NOMO-1 treated with dmso at 0.1 percent for 144 hours (cell line): ENCODE data around the gene CDH23.
"Not testable (repeated sequence)": the region's sequence is repeated elsewhere in the genome, so short reads cannot be mapped to it uniquely, and the experiment has no call there.

Experiments used
- DNase-seq: peaks from one replicate; lab custom pipeline; 2025; ENCODE audit not compliant: unreplicated experiment; lab: John Stamatoyannopoulos, UW

CDH23 gene

DNA sequence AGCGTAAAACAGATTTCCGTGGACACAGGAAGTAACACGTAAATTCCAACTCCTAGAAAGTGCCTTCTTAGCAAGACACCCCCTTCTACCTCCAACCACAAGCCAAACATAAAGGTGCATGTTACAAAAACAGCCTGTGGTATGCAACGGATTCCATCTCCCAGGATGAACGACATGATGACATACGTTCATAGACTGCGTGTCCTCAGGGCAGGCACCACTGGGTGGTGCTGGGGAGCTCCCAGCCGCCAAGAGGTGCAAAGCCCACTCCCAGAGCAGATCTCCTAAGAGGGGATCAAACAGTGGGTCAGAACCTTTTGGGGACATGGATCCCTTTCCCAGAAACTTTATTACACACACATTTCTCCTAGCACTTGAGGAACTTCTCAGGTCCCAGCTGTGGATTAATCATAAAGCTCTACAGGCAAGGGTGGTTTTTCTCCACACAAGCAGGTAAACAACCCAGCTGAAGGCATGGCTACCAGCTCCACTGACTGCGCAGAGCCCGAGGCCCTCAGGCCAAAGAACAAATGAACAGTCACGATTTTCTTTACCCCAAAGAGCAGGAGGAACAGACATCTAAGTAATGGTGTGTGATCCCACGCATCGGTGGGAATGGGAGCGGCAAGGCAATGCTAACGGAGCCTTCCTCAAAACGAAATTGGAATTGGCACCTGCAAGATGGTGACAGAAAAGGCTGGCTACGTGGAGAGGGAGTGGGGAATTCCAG, 440.5 kb downstream of the CDH23 start:
- DNase-seq: no peak

DNA sequence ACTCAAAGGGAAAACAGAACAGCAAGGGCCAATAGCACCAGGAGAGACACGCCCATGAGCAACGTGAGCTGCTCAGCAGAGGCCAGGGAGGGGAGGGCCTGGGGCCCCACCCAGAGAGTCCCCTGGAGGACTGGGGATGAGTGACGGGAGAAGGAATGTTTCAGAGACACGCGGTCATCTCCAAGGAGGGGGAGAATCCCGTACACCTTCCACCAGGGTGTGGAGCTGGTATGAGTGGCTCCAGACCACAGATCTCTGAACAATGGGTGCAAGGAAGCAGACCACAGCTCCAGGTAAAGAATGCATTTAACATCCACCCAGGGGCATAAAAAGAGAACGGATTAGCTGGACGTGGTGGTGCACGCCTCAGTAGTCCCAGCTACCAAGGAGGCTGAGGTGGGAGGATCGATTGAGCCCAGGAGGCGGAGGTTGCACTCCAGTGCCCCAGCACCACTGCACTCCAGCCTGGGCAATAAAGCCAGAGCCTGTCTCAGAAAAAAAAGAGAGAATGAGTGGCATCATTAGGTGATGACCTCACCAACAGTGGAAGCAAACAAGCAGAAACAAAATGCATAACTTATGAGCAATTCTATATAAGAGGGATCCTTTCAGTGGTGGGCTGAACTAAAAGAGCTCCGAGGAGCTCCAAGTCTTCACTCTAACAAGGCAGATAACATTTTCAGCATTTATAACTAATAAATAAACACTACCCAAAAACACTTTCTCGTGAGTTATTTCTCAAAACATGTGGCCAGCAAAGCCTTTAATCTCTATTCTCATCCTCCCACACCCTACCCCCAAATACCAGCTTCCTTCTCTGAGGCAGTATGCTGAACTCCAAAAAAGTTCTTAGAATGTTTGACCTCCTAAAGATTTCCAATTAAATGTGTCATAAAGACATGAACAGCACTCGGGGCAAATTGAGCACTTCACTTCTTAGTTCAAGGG, 441.8 kb downstream of the CDH23 start:
- no peak for DNase-seq

DNA sequence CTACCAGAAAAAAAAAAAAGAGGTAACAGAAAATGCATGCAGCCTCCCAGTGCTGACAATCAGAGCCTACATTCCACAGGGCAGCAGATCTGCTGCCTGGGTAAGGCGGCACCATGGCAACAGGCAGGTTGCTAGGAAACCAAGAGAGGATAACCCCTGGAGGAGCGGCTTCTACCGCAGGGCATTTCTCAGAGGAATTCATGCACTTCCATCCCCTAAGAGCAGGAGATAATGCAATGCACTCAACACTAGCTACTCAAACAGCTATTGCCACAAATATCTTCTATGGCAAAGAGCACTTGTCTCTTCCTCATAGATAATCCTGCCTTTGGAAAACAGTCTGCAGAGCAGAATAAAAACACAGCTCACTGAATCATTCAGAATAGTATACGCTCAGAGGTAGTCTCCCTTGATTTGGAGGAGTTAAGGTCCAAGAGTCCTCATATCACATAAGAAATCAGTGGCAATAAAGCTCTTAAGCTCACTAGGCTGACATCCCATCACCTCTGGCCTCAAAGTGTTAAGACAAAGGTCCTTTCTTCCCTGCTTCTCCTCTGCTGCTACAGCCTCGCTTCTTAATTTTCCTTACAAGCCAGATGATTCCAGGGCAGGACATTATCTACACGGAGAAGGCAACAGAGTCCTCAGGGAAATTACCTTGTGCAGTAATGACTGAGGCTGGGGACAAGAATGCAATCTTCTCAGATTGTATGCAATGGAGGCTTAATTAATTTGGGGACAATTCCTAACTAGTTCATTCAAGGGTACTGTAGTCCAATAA, 443.6 kb downstream of the CDH23 start:
- no peak for DNase-seq

GRCh38 chr10:71840958-71841335, 444.2 kb downstream of the CDH23 start:
- no peak for DNase-seq

- DNase-seq: no peak
Observed at GRCh38 chr10:71842422-71842821, 445.7 kb downstream of the CDH23 start.

GRCh38 chr10:71842856-71843686, 446.4 kb downstream of the CDH23 start:
- no peak for DNase-seq

DNA sequence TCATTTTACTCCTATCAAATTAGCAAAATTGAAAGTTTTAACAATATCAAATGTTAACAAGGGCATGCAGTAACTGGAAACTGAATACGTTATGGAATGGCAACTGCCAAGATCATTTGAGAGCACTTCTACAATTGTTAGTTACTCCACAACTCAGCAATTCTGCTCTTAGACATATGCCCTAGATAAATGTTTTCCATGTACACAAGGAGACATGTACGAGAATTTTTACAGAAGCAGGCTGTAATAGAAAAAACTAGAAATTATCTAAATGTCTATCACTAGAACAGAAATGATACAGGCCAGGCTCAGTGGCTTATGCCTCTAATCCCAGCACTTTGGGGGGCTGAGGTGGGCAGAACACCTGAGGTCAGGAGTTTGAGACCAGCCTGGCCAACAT, 447.4 kb downstream of the CDH23 start:
- no peak for DNase-seq

DNA sequence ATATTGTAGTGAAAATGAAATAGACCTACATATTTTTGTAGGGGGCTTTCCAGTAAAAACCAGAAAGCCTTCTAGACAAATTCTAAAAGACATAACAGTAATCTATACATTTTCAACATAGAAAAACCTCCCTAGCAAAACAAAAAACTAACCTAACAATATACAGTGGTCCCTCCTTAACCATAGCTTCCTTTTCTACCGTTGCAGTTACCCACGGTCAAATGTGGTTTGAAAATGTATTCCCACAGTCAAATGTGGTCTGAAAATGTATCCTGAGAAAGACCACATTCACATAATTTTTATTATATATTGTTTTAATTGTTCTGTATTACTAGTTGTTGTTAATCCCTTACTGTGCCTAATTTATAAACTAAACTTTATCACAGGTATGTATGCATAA, 448.0 kb downstream of the CDH23 start:
- DNase-seq: no peak

DNA sequence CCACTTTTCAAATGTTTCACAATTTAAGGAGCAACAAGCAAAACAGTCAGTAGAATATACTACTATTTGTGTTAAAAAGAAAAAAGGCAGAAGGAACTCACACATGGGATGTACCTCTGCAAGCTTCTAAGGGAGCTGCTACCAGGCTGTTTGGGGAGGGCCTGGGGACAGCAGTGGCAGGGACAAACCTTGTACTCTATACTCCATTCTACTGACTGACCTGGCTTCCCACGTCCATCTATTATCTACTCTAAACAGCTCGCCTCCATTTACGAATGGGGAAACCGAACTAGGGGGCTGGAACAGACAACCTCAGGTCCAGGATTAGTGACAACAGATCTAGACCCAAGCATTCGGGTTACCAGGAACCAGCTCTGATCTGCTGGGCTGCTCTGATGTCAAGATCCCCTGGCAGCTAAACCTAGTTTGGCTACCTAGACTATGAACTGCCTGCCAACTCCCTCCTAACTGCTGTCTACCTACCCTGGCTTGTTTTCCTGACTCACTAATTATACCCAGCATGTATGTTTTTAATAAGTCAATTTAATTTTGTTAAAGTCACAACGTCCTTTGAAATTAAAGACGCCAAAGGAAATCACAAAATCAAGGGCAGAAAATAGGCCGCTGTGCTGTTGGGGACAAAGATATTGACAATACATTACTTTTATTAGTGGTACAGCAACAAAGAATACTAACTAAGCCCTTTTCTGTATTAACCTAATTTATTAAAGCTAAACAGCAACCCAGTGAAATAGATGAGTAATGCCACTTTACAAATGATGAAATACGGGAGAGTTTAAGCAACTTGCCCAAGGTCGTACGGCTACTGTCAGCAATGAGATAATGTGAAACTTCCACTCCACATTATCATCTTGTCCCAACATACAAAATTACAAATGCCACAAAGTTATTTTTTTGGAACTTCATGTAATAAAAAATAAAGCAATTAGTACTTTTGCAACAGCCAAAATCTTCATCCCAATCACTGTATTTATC, 449.0 kb downstream of the CDH23 start:
- no peak for DNase-seq

DNA sequence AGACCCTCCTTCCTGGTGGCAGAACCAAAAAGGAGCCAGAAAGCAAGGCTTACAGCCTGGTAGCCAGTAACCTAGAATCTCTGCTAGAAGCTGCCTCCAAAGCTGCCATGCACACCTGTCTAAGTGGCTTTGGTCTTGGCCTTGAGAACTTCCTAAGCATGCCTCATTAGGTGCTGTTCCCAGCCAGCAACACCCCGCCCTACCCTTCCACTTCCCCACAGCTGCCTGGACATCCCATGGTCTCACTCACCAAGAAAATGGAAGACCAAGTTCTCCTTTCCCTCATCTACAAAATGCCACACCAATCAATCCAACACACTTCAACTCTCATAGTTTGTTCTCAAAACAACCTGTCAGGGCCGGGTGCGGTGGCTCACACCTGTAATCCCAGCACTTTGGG, 450.1 kb downstream of the CDH23 start:
- DNase-seq: no peak

DNA sequence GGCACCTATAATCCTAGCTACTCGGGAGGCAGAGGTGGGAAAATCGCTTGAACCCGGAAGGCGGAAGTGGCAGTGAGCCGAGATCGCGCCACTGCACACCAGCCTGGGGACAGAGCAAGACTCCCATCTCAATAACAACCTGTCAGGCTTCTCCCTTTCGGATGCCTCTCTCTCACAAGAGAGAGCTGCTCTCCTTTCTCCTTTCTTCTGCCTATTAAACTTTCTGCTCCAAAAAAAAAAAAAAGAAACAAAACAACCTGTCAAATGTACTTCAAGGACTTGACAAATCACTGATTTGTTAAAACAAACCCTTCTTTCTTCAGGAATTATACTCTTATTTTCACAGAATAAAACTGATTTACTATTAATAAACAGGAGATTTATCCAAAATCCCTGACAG, 450.7 kb downstream of the CDH23 start:
- no peak for DNase-seq

DNA sequence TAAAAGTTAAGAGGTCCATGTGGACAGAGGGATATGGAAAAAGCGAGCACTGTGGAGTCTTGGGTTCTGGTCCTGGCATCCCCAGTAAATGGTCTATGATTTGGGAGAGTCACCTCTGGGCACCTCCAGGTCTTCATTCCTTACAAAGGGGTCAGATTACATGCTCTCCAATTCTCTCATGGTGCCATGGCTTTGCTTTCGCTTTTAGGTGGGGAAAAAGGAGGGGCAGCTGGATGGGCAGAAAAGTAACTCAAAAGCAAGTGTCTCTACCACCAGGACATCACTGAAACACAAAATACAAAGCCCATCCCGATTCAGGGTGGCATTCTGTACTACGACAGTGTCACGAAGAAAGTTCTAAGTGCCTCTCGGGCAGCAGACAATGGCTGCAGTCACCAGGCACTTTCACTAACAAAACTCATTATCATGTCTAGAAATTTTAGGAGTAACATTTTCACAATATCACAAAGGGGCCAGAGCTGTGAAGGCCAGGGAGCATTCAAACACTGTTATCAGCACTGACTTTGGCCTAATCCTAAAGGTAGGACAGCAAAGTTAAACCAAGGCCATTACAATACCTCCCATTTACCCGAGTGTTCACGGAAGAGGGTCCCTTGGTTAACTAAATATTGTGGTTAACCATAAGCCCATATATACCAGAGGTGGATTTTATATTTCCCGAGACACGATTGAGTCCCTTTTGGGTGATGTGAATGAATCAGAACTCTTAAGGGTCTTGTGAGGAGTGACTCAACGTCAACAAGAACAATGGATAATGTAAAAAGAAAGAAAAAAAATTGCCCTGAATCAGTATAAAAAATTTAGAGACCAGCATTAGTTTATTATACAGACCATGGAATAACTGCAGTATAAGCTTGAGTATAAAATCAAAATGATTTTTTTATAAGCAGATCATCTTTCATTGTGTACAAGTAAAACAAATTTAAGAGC, 451.9 kb downstream of the CDH23 start:
- no peak for DNase-seq

- no peak for DNase-seq
Observed at GRCh38 chr10:71849461-71849908, 452.8 kb downstream of the CDH23 start.

DNA sequence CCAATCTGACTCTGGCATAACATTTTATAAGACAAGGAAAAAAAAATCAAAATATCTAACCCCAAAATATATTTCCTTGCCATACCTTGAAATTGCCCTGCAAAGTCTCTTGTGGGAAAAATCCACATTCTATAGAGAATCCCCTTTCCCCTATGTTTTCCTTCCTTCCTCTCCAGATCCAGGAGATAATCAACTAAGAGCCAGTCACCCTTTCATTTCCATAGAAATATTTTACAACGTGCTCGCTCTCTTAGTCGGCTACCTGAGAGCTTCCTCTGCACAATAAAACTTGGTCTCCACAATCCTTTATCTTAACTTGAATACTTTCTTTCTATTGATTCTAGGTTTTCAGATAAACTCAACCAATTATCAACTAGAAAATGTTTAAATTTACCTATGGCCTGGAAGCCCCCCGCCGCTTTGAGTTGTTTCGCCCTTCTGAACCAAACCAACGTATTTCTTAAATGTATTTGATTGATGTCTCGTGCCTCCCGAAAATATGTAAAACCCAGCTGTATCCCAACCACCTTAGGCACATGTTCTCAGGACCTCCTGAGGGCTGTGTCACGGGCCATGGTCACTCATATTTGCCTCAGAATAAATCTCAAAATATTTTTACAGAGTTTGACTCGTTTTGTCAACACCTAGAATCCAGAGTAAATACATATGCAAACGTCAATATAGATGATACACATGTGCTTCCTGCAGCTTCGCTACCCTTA, 453.5 kb downstream of the CDH23 start:
- DNase-seq: no peak

- peak; percentile 96 for DNase-seq
Observed at GRCh38 chr10:71850743-71851464, 454.2 kb downstream of the CDH23 start, which contains the start of gene PSAP. Gene PSAP, minus strand, starts transcription at chr10:71851251. Its CDS starts 30 bp downstream, at chr10:71851221.

DNA sequence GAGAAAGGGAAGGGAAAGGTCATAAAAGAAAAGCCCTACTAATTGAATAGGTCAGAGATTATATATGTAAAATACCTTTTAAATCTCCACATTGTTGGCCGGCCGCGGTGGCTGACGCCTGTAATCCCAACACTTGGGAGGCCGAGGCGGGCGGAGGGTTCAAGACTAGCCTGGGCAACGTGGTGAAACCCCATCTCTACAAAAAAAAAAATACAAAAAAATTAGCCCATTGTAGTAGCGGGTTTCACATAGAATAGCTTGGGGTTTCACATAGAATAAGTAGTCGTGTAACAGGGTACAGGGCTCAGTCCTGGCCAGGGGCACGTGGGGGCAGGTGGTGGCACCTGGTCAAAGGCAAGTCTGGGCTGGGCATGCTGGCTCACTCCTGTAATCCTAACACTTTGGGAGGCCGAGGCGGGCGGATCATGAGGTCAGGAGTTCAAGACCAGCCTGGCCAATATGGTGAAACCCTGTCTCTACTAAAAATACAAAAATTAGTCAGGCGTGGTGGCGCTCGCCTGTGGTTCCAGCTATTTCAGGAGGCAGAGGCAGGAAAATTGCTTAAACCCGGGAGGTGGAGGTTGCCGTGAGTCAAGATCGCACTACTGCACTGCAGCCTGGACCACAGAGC, 454.9 kb downstream of the CDH23 start:
- not testable (repeated sequence) for DNase-seq
